ENCODE data around the gene OR2M5.

DNA sequence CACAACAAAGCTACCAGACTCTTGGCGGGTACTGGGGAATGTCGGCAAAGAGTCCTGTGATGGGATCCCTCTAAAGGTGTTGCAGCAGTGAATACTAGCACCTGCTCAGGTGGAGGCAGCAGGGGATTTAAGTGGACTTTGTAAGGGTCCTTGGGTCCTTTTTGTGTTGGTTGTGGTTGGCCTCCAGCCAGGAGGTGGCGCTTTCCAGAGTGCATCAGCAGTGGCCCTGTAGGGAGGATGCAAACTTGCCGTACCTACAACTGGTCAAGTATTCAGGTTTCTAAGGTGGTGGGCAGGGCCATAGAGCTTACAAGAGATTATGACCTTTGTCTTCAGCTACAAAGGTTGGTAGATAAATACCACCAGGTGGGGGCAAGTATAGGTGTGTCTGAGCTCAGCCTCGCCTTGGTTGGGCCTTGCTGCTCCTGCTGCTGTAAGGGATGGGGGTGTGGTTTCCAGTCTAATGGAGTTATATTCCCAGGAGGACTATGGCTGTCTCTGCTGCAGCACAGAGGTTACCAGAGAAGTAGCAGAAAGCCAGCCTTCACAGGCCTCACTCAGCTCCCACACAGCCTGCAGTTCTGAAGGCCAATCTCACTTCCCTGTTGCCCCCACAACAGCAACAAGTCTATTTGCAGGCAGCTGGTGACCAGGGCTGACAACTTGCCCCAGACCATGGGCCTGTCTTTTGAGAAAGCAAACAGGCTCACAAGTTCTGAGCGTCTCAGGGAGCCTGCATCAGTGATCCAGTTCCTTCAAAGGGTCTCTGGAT lies 7.3 kb downstream of the OR2M5 start:
- TF ChIP-seq, protein P1, sequence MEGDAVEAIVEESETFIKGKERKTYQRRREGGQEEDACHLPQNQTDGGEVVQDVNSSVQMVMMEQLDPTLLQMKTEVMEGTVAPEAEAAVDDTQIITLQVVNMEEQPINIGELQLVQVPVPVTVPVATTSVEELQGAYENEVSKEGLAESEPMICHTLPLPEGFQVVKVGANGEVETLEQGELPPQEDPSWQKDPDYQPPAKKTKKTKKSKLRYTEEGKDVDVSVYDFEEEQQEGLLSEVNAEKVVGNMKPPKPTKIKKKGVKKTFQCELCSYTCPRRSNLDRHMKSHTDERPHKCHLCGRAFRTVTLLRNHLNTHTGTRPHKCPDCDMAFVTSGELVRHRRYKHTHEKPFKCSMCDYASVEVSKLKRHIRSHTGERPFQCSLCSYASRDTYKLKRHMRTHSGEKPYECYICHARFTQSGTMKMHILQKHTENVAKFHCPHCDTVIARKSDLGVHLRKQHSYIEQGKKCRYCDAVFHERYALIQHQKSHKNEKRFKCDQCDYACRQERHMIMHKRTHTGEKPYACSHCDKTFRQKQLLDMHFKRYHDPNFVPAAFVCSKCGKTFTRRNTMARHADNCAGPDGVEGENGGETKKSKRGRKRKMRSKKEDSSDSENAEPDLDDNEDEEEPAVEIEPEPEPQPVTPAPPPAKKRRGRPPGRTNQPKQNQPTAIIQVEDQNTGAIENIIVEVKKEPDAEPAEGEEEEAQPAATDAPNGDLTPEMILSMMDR (IDR thresholded peaks at IDR 0.05): no peak
- TF ChIP-seq POLR2A (IDR thresholded peaks at IDR 0.05): no peak
